Transverse colon (tissue), 4 donors: Measurements from ENCODE around the gene PTPRE. TPM values are rescaled to one million over a fixed set of nuclear protein-coding genes. Genes with fewer than 3 reads are reported as not detected.

Experiments
- DNase-seq: peaks from one replicate; pipeline ENCODE4 v3.0.0-alpha.2; 2019
- H3K27ac ChIP-seq, 4 donors: fragments of 200-600 bp; sonication (generic); 2 replicates each; pipeline ENCODE4 v1.5.1; 2016 to 2018; ENCODE audit warnings: inconsistent platforms in 4 of 4
- H3K27me3 ChIP-seq: fragments of 200-600 bp; sonication (generic); 2 replicates; pipeline ENCODE4 v1.5.1; 2017; ENCODE audit warnings: inconsistent platforms
- H3K36me3 ChIP-seq, 4 donors: fragments of 200-600 bp; sonication (generic); 2 replicates each; pipeline ENCODE4 v1.5.1; 2017 to 2019; ENCODE audit warnings: inconsistent platforms in 4 of 4
- H3K4me1 ChIP-seq, 4 donors: fragments of 200-600 bp; sonication (generic); 2 replicates each; pipeline ENCODE4 v1.5.1; 2017 to 2020; ENCODE audit warnings: inconsistent platforms in 4 of 4
- H3K4me3 ChIP-seq, 4 donors: fragments of 200-600 bp; sonication (generic); 1 replicate in 1 of 4; 2 replicates in 3 of 4; pipeline versions ENCODE4 v1.5.1 to v1.6.1; 2017 to 2019; ENCODE audit warnings: inconsistent platforms in 4 of 4
- H3K9me3 ChIP-seq, 2 donors: fragments of 200-600 bp; sonication (generic); 2 replicates each; pipeline ENCODE4 v1.5.1; 2017 to 2019; ENCODE audit warnings: inconsistent platforms in 2 of 2
- CTCF ChIP-seq, 5 experiments: fragments of 200-600 bp in 3 of 5; fragments of 450-650 bp in 2 of 5; sonication (generic) in 3 of 5; IDR thresholded peaks; 1 replicate in 2 of 5; 2 replicates in 3 of 5; pipeline ENCODE4 v1.5.1; 2016 to 2017; ENCODE audit warnings: antibody characterized with exemption in 5 of 5, inconsistent platforms in 3 of 5, mild to moderate bottlenecking in 2 of 5, moderate library complexity in 1 of 5
- EP300 ChIP-seq: sonication (generic); formaldehyde crosslinking; IDR thresholded peaks from one replicate; pipeline ENCODE4 v1.6.1; 2017; ENCODE audit warnings: antibody characterized with exemption, low read depth
- POLR2A ChIP-seq: fragments of 450-650 bp; IDR thresholded peaks from one replicate; pipeline ENCODE4 v1.6.1; 2016; ENCODE audit warnings: antibody characterized with exemption, mild to moderate bottlenecking, moderate library complexity
- POLR2AphosphoS5 ChIP-seq, 3 donors: sonication (generic); formaldehyde crosslinking; IDR thresholded peaks; one replicate each; pipeline ENCODE4 v1.6.1; 2016; ENCODE audit warnings: antibody characterized with exemption in 3 of 3
- WGBS, 2 donors: methylation state at CpG; one replicate each; pipeline ENCODE4 v1.1.5; 2018; ENCODE audit warnings: low coverage in 1 of 2; 5-methylcytosine and 5-hydroxymethylcytosine counted together
- in situ Hi-C, 4 donors: fragments of 200-750 bp; cut with MboI; loops; one replicate each; pipeline versions ENCODE4 v1.15.0 to v1.15.1; 2017; ENCODE audit warnings: low sequenced_read_pairs in 3 of 4, low pct_ligation_motif_present in 1 of 4, low pct_unique_long_range_greater_than_20kb in 1 of 4
- intact Hi-C: fragments of 100-400 bp; cut with DNase I; formaldehyde crosslinking; loops from one replicate; pipeline ENCODE4 v1.15.1; 2023; ENCODE audit warnings: low total_unique reads
- total RNA-seq, 4 donors: library from RNA; depleted of rRNA; stranded (reverse); fragments of >200 nt; gene quantifications; one replicate each; pipeline ENCODE4 v1.1.0, GENCODE V29; 2016

Gene PTPRE
- total RNA-seq, 4 donors from 2014 or later: 25.7 to 43.6 (median 26.7) TPM

- intact Hi-C loops (no loop called here), in situ Hi-C loops (loop anchor here in 1 of 4 donors (25.0 kb wide), 2 partner anchors 94 to 294 kb away; partner anchors contain the start of gene PTPRE)
- Histone ChIP-seq H3K4me1 (peaks cover 0 to 6% (median 0%) of the 10 kb centered on the region in 4 donors), H3K27me3 (no peaks in the 10 kb centered on the region), H3K27ac (no peak overlapping the region), H3K4me3 (no peak overlapping the region), H3K9me3 (no peaks in the 10 kb centered on the region), H3K36me3 (no peaks in the 10 kb centered on the region)
- 92% methylated on average over 1 of the region's 1 CpG; no CpG with 5 or more reads in 1 of the 2 donors for WGBS, 2 donors
- DNase-seq: no peak
- no peak for TF ChIP-seq POLR2A
- no peak for TF ChIP-seq CTCF (IDR thresholded peaks at IDR 0.05)
- TF ChIP-seq POLR2AphosphoS5 (IDR thresholded peaks at IDR 0.05): no peak
- no peak for TF ChIP-seq EP300
These were observed 99.0 kb downstream of the PTPRE start for GRCh38 chr10:128005858-128006257.

- Histone ChIP-seq H3K9me3 (no peaks in the 10 kb centered on the region), H3K36me3 (no peaks in the 10 kb centered on the region), H3K4me1 (peaks cover 0 to 14% (median 2%) of the 10 kb centered on the region in 4 donors), H3K4me3 (no peak overlapping the region), H3K27me3 (no peaks in the 10 kb centered on the region), H3K27ac (no peak overlapping the region)
- WGBS, 2 donors: 63 to 77% methylated on average over 1 of the region's 1 CpG
- in situ Hi-C loops (loop anchor here in 1 of 4 donors (25.0 kb wide), 2 partner anchors 95 to 295 kb away; partner anchors contain the start of gene PTPRE), intact Hi-C loops (no loop called here)
- no peak for DNase-seq
- TF ChIP-seq CTCF (IDR thresholded peaks at IDR 0.05) (no peak), POLR2A (no peak), EP300 (no peak), POLR2AphosphoS5 (IDR thresholded peaks at IDR 0.05) (no peak)
These were observed 100.2 kb downstream of the PTPRE start for GRCh38 chr10:128007056-128007455.

- in situ Hi-C loops (loop anchor here in 1 of 4 donors (25.0 kb wide), 2 partner anchors 96 to 296 kb away; partner anchors contain the start of gene PTPRE), intact Hi-C loops (no loop called here)
- 71% methylated on average over 7 of the region's 7 CpGs; no CpG with 5 or more reads in 1 of the 2 donors for WGBS, 2 donors
These were observed 101.1 kb downstream of the PTPRE start for GRCh38 chr10:128007971-128008370.

More at GRCh38 chr10:128007971-128008370, 101.1 kb downstream of the PTPRE start:
- Histone ChIP-seq H3K36me3 (no peaks in the 10 kb centered on the region), H3K4me1 (peaks cover 0 to 14% (median 2%) of the 10 kb centered on the region in 4 donors), H3K4me3 (no peak overlapping the region), H3K27me3 (no peaks in the 10 kb centered on the region), H3K27ac (peak overlapping the region in 2 of 4 donors; percentile 20 to 22), H3K9me3 (no peaks in the 10 kb centered on the region)
- TF ChIP-seq EP300 (no peak), POLR2A (no peak), POLR2AphosphoS5 (IDR thresholded peaks at IDR 0.05) (no peak), CTCF (IDR thresholded peaks at IDR 0.05) (no peak)
- DNase-seq: no peak
